NCI-H2081 treated with DMSO at 0.1 percent for 48 hours (cell line): ENCODE results near the gene HRH2.
A peak's percentile ranks its signal among the peaks of the same experiment; 100 is the strongest.
"Not testable (repeated sequence)": the region's sequence is repeated elsewhere in the genome, so short reads cannot be mapped to it uniquely, and the experiment has no call there.

Experiments
- DNase-seq: peaks from one replicate; lab custom pipeline; 2025; lab: John Stamatoyannopoulos, UW

HRH2 gene

DNA sequence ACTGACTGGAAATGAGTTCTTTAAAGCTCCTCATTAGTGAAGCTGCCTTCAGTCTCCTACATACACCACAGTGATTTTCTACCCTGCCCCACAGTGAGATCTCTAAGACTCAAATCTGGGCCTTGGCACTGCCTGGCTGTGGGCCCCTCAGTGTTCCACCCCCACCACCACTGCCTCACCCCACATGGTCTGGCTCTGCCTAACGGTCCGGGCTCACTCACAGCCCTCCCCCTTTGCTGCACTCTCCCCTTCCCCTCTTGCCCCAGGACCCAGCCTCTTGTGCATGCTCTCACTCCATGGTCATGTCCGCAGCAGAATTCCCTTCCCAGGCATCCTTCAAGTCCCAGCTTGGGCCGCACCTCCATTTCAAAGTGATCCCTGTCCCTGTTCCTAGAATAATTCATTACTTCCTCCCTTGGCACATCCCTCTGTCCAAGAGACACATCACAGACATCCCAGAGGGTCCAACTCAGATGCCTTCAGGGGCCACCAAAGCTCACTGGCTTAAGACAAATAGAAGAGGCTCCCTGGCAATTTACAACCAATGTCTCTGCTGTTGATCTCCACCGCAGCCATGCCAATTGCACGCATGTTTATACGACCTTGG is 56.7 kb downstream of the HRH2 start:
- DNase-seq: no peak

GRCh38 chr5:175715627-175716522 is 58.0 kb downstream of the HRH2 start:
- no peak for DNase-seq

DNA sequence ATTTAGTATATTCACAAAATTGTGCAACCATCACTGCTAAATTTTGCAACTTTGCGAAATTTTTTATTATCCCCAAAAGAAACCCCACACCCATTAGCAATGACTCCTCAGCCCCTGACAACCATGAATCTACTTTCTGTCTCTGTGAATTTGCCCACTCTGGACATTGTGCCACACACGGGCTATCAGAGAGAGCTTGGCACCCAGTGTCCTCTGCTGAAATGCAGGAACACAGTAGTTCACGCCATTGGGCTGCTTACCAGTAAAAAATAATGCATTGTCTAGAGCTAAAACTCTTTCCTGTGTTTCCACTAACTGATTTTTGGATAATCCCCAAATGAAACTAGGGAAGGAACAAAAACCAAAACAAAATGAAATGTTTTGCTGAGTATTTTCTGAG is 60.0 kb downstream of the HRH2 start:
- no peak for DNase-seq

- no peak for DNase-seq
Observed at GRCh38 chr5:175718401-175719108, 60.7 kb downstream of the HRH2 start.

- DNase-seq: not testable (repeated sequence)
Observed at GRCh38 chr5:175719109-175719432, 61.2 kb downstream of the HRH2 start.

GRCh38 chr5:175724314-175725275 is 66.7 kb downstream of the HRH2 start:
- DNase-seq: no peak

DNA sequence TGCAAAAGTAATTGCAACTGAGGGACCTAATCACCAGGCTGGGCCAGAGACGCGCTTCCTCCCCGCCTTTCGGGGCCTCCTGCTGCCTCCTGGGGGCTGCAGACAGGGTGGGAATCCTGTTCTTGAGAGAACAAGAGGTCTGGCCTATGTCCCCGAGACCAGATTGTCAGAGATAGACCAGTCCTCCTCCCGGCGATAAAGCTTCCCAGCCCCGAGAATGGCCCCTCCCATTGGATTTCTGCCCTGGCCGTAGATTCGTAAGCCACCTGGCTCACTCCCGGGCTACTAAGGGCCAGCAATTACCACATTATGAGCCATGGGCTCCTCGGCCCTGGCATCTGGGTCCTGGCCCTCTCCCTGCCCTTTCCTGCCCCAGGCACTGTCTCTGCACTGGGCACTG is 70.4 kb downstream of the HRH2 start:
- no peak for DNase-seq

GRCh38 chr5:175728885-175729828 is 71.3 kb downstream of the HRH2 start:
- DNase-seq: no peak

GRCh38 chr5:175729829-175730277 is 72.0 kb downstream of the HRH2 start:
- DNase-seq: peak; percentile 42

DNA sequence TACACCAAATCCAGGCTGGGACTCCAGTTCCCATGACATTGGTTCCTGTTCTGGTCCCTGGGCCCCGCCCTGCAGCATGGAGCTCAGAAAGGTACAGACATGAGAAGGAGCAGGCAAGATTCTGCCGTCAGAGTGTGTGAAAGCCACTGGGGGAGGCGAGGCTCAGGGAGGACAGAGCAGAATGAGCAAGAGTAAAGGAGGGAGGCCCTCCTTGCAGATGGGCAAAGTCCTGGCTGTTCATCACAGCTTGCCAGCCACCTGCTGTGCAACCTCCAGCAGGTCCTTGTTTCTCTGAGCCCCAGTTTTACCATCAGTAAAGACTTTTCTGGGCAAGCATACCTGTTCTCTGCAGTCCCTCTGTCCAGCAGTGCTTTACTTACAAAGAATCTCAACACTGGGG is 73.3 kb downstream of the HRH2 start:
- no peak for DNase-seq

DNA sequence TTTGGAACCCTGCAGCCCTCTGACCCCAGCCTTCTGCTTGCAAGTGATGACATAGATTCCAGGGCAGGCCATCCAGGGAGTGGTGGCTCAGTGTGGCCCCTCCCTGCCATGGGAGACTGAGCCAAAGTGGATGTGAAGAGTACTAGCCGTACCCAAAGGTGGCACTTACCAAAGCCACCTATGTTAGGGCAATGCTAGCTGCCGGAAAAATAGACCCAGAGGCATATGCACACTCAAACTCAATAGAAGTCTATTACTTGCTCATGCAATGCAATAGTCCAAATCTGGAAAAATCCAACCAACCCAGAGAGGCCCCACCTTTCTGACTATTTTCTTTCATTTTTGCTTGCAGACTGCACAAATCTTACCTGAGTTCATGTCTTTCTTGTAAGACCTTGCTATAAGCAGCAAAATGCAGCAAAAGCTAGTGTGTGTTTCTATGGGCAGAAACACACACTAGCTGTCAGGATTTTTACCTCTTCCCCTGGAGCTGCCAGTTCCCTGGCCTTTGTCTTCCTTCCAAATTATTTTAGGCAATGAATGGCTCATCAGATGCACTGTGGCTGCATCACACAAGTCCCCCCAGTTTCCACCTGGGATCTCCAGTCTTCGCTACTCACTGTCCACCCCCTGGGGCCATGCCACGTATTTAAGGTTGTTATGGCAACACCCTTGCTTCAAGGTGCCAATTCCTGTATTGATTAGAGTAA is 74.0 kb downstream of the HRH2 start:
- DNase-seq: no peak

GRCh38 chr5:175733017-175733416 is 75.1 kb downstream of the HRH2 start:
- DNase-seq: no peak

DNA sequence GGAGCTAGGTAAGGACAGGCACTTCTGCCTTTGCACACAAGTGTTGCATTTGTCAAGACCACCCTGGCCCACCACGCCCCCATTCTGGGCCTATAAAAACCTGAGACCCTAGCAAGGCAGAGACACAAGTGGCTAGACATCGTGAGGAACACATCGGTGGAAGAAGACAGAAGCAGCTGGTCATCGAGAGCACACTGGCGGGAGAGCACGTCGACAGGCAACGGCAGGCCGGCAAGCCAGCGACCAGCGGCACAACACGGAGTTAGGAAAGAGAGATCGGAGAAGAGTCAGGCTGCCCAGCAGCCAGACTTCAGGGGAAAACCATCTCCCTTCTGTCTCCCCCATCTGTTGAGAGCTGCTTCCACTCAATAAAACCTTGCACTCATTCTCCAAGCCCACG is 76.1 kb downstream of the HRH2 start:
- DNase-seq: no peak

- no peak for DNase-seq
Observed at GRCh38 chr5:175734501-175734900, 76.6 kb downstream of the HRH2 start.

DNA sequence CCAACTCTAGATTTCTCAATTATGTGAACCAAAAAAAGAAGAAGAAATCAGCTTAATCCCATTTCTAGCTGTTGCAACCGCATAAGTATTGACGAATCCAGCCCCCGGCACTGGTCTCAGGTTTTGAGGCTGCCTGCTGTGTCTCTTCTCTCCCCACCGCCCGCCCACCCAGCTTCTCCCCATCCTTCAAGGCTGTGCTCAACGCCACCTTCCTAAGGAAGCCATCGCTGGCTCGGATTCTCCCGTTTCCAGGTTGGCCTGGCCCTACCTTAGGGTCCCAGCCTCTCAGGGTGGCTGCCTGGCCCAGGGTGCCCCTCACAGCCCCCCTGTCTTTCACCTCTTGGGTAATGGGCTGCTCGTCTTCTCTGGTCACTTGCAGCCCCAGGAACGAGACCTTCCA is 77.8 kb downstream of the HRH2 start:
- no peak for DNase-seq

GRCh38 chr5:175736652-175737051 is 78.8 kb downstream of the HRH2 start:
- DNase-seq: no peak

DNA sequence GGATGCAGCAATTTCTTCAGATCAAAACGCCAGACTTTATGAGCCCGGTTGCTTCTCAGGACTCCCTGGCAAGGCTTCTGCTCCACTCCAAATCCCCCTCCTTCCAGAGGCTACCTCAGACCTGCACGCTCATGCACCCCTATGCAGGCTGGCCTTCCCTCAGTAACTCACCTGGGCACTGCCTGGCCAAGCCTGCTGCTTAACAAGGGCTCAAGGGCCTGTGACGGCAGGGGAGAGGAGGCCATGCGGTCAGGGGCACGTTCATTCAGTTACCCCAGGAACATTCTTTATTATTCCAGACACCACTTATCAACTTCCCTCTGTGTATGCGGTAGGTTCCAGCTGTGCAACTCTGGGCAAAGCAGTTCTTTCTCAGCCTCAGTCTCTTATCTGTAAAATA is 79.6 kb downstream of the HRH2 start:
- no peak for DNase-seq

DNA sequence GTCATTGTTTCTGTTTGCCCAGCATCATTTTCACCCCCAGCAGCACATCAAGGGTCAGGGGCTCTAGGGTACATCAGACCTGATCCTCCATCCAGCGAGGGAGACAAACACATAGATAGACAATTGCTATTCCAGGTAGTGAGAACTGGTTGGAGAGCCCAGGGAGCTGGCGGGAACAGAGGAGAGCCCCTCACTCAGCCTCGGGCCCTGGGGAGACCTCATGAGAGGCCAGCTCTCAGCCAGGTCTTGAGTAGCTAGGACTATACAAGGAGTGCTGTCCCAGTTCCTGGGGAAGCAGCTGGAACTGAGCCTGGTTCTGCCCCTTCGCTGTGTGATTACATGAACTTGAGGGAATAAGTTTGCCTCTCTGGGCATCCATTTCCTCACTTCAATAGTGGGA is 80.3 kb downstream of the HRH2 start:
- no peak for DNase-seq

- DNase-seq: no peak
Observed at GRCh38 chr5:175738602-175739133, 80.8 kb downstream of the HRH2 start.

- DNase-seq: no peak
Observed at GRCh38 chr5:175740014-175740413, 82.1 kb downstream of the HRH2 start.
